Calu3 (cell line): ENCODE results near the gene POLR3H. TPM values are rescaled to one million over a fixed set of nuclear protein-coding genes. Genes with fewer than 3 reads are reported as not detected.

ENCODE experiments used
- BruUV-seq: library from RNA; stranded (reverse); fragments of 400-500 nt; replicated peaks from 2 replicates; lab custom pipeline; 2021; lab: Mats Ljungman, UMichigan
- CTCF ChIA-PET: fragments of 300-600 bp; sonication (Branson Sonifier 250); formaldehyde crosslinking; loops from one replicate; lab custom pipeline; 2022; ENCODE audit warnings: antibody characterized with exemption; lab: Charles Lee
- DNase-seq: peaks from one replicate; pipeline ENCODE4 v3.0.0; 2022
- H3K27ac Mint-ChIP-seq: one replicate; pipeline ENCODE4 v1.8.0; 2022; ENCODE audit warnings: mixed read lengths; ENCODE audit not compliant: unreplicated experiment
- H3K27me3 Mint-ChIP-seq: one replicate; pipeline ENCODE4 v1.8.0; 2022; ENCODE audit warnings: mixed read lengths; ENCODE audit not compliant: unreplicated experiment
- H3K36me3 Mint-ChIP-seq: one replicate; pipeline ENCODE4 v1.8.0; 2022; ENCODE audit warnings: mild to moderate bottlenecking, moderate library complexity, mixed read lengths; ENCODE audit not compliant: insufficient read depth, unreplicated experiment
- H3K4me1 Mint-ChIP-seq: one replicate; pipeline ENCODE4 v1.8.0; 2022; ENCODE audit warnings: mild to moderate bottlenecking, low read depth, mixed read lengths; ENCODE audit not compliant: unreplicated experiment
- H3K4me3 Mint-ChIP-seq: one replicate; pipeline ENCODE4 v1.8.0; 2022; ENCODE audit warnings: mild to moderate bottlenecking, low read depth, moderate library complexity, mixed read lengths; ENCODE audit not compliant: unreplicated experiment
- H3K9me3 Mint-ChIP-seq: one replicate; pipeline ENCODE4 v1.8.0; 2022; ENCODE audit warnings: low read depth, mixed read lengths; ENCODE audit not compliant: unreplicated experiment
- CTCF ChIP-seq: fragments of 200-600 bp; IDR thresholded peaks from one replicate; pipeline ENCODE4 v1.8.0; 2022; ENCODE audit warnings: antibody characterized with exemption; ENCODE audit not compliant: unreplicated experiment
- intact Hi-C: fragments of 100-400 bp; cut with micrococcal nuclease; formaldehyde crosslinking; loops from one replicate; pipeline ENCODE4 v1.10.0; 2022; ENCODE audit not compliant: unreplicated experiment
- total RNA-seq: library from RNA; stranded (reverse); gene quantifications from 2 replicates; pipeline ENCODE4 v1.2.3, GENCODE V29; 2022

POLR3H gene
- total RNA-seq, 1 experiment from 2014 or later, result 49.7 TPM

GRCh38 chr22:41512421-41513194 lies 31.7 kb downstream of the POLR3H start:
- TF ChIP-seq CTCF, result no peak
- intact Hi-C loops, result no loop called here
- H3K36me3 Mint-ChIP-seq, result peaks cover 34% of the 10 kb centered on the region
- no peaks in the 10 kb centered on the region for H3K27me3 Mint-ChIP-seq
- CTCF ChIA-PET, result interaction anchor here (0.6 kb wide), 2 partner anchors 12 to 134 kb away, joined by 3 read pairs; no protein-coding TSS in a partner anchor
- no peak overlapping the region for H3K27ac Mint-ChIP-seq
- peak; percentile 50 for DNase-seq
- H3K9me3 Mint-ChIP-seq, result no peaks in the 10 kb centered on the region
- H3K4me3 Mint-ChIP-seq, result peak overlapping the region; percentile 19
- peaks cover 46% of the 10 kb centered on the region for H3K4me1 Mint-ChIP-seq
- no TSS peak for BruUV-seq

GRCh38 chr22:41511521-41511968 lies 32.7 kb downstream of the POLR3H start:
- TF ChIP-seq CTCF, result no peak
- peaks cover 31% of the 10 kb centered on the region for H3K36me3 Mint-ChIP-seq
- H3K9me3 Mint-ChIP-seq, result no peaks in the 10 kb centered on the region
- intact Hi-C loops, result no loop called here
- DNase-seq, result peak; percentile 44
- no peak overlapping the region for H3K27ac Mint-ChIP-seq
- CTCF ChIA-PET, result interaction anchor here (0.6 kb wide), 4 partner anchors 11 to 416 kb away, joined by 3 to 8 read pairs (median 5); no protein-coding TSS in a partner anchor
- H3K27me3 Mint-ChIP-seq, result no peaks in the 10 kb centered on the region
- BruUV-seq, result no TSS peak
- peaks cover 46% of the 10 kb centered on the region for H3K4me1 Mint-ChIP-seq
- no peak overlapping the region for H3K4me3 Mint-ChIP-seq

- intact Hi-C loops, result no loop called here
- peaks cover 44% of the 10 kb centered on the region for H3K4me1 Mint-ChIP-seq
- no TSS peak for BruUV-seq
- CTCF ChIA-PET, result no interaction called here
- H3K27me3 Mint-ChIP-seq, result no peaks in the 10 kb centered on the region
- no peak for TF ChIP-seq CTCF
- no peak overlapping the region for H3K4me3 Mint-ChIP-seq
- no peak overlapping the region for H3K27ac Mint-ChIP-seq
- DNase-seq, result no peak
- no peaks in the 10 kb centered on the region for H3K9me3 Mint-ChIP-seq
- peaks cover 20% of the 10 kb centered on the region for H3K36me3 Mint-ChIP-seq
Observed at GRCh38 chr22:41508770-41509170, 35.5 kb downstream of the POLR3H start.

- no peak overlapping the region for H3K4me3 Mint-ChIP-seq
- DNase-seq, result no peak
- TF ChIP-seq CTCF, result no peak
- peaks cover 32% of the 10 kb centered on the region for H3K4me1 Mint-ChIP-seq
- no peak overlapping the region for H3K27ac Mint-ChIP-seq
- peaks cover 20% of the 10 kb centered on the region for H3K36me3 Mint-ChIP-seq
- no peaks in the 10 kb centered on the region for H3K9me3 Mint-ChIP-seq
- no peaks in the 10 kb centered on the region for H3K27me3 Mint-ChIP-seq
- no TSS peak for BruUV-seq
- intact Hi-C loops, result no loop called here
- CTCF ChIA-PET, result no interaction called here
Observed at GRCh38 chr22:41507330-41508063, 36.8 kb downstream of the POLR3H start.
